ENCODE data around the gene GTF2A1L.

Gene GTF2A1L

DNA sequence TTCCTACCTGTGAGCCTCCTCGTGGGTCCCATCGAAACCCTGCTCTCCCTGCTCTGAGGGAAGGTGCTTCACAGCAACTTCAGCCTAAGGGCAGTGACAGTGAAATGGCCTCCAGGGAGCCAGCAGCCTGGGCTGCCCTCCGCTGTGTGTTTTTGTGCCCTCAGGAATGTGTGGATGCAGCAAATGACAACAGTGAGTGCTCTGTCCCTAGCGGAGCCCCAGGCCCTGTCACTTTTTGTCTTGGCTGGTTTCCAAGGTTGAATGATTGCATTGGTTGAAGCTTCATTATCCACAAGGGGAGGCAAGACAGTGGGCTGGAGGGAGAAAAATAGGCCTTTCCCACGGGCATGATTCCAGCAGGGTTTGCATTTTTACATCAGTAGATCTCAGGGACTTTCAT, 44.8 kb upstream of the GTF2A1L start:
- Histone ChIP-seq H3K27me3 (ENCODE audit: low read length) (no peaks in the 10 kb centered on the region), H3K36me3 (ENCODE audit: low read length) (no peaks in the 10 kb centered on the region), H4K20me1 (ENCODE audit: low read depth, low read length) (no peaks in the 10 kb centered on the region), H3K4me3 (ENCODE audit: insufficient read depth, low read length, poor library complexity, severe bottlenecking) (no peak overlapping the region), H3K9me3 (ENCODE audit: insufficient read depth, low read length) (no peaks in the 10 kb centered on the region), H3K27ac (ENCODE audit: low read depth, low read length) (no peak overlapping the region), H3K4me2 (ENCODE audit: low read depth, low read length, poor library complexity, severe bottlenecking) (no peak overlapping the region), H3K79me2 (ENCODE audit: insufficient read depth, low read length) (no peaks in the 10 kb centered on the region), H3F3A (ENCODE audit: insufficient read depth) (no peaks in the 10 kb centered on the region), H2AFZ (ENCODE audit: low read depth, low read length, severe bottlenecking) (no peak overlapping the region), H3K9ac (ENCODE audit: low read length) (no peak overlapping the region), H3K9me2 (replicated peaks; ENCODE audit: insufficient read depth, low read length) (no peaks in the 10 kb centered on the region)
- TF ChIP-seq EZH2phosphoT487 (conservative IDR thresholded peaks at IDR 0.05; ENCODE audit: low read length), result no peak
- TF ChIP-seq, protein P1, sequence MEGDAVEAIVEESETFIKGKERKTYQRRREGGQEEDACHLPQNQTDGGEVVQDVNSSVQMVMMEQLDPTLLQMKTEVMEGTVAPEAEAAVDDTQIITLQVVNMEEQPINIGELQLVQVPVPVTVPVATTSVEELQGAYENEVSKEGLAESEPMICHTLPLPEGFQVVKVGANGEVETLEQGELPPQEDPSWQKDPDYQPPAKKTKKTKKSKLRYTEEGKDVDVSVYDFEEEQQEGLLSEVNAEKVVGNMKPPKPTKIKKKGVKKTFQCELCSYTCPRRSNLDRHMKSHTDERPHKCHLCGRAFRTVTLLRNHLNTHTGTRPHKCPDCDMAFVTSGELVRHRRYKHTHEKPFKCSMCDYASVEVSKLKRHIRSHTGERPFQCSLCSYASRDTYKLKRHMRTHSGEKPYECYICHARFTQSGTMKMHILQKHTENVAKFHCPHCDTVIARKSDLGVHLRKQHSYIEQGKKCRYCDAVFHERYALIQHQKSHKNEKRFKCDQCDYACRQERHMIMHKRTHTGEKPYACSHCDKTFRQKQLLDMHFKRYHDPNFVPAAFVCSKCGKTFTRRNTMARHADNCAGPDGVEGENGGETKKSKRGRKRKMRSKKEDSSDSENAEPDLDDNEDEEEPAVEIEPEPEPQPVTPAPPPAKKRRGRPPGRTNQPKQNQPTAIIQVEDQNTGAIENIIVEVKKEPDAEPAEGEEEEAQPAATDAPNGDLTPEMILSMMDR (IDR thresholded peaks at IDR 0.05; ENCODE audit: insufficient read depth, low read length, poor library complexity, severe bottlenecking), result no peak

DNA sequence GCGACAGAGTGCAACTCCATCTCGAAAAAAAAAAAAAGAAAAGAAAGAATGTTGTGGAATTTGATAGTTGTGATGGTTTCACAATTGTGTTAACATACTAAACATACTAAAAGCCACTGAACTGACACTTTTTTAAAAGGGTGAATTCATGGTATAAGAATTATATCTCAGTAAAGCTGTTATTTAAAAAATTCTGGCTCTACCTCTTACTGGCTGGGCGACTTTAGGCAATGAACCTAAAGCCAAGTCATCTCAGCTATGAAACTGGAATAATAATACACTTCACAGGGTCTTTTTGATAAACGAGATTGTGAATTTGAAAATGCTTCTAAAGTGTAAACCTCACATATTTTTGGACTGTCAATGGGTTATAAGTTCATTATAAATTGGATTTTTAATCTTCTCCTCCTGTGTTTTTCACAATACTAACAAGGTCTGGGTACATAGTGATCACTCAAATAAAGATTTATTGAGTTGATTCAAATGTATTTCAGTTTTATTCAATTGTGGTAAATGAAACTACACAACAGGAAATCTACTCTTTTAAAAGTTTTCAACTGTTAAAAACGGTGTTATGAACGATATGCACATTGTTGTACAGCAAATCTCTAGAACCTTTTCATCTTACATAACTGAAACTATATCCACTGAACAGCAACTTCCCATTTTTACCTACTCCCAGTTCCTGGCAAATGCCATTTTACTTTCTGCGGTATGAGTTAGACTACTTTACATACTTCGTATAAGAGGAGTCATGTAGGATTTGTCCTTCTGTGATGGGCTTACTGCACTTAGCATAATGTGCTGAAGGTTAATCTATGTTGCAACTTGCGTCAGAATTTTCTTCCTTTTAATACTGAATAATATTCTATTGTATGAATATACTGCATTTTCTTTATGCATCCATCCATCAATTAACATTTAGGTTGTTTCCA, 43.0 kb upstream of the GTF2A1L start:
- Histone ChIP-seq H2AFZ (ENCODE audit: low read depth, low read length, severe bottlenecking) (no peak overlapping the region), H3F3A (ENCODE audit: insufficient read depth) (no peaks in the 10 kb centered on the region), H3K4me2 (ENCODE audit: low read depth, low read length, poor library complexity, severe bottlenecking) (no peak overlapping the region), H3K27me3 (ENCODE audit: low read length) (no peaks in the 10 kb centered on the region), H3K36me3 (ENCODE audit: low read length) (no peaks in the 10 kb centered on the region), H3K9me2 (replicated peaks; ENCODE audit: insufficient read depth, low read length) (no peaks in the 10 kb centered on the region), H3K9ac (ENCODE audit: low read length) (no peak overlapping the region), H3K79me2 (ENCODE audit: insufficient read depth, low read length) (no peaks in the 10 kb centered on the region), H3K4me3 (ENCODE audit: insufficient read depth, low read length, poor library complexity, severe bottlenecking) (no peak overlapping the region), H3K9me3 (ENCODE audit: insufficient read depth, low read length) (no peaks in the 10 kb centered on the region), H4K20me1 (ENCODE audit: low read depth, low read length) (no peaks in the 10 kb centered on the region), H3K27ac (ENCODE audit: low read depth, low read length) (no peak overlapping the region)
- TF ChIP-seq EZH2phosphoT487 (conservative IDR thresholded peaks at IDR 0.05; ENCODE audit: low read length), result no peak
- TF ChIP-seq, protein P1 (IDR thresholded peaks at IDR 0.05; ENCODE audit: insufficient read depth, low read length, poor library complexity, severe bottlenecking), result no peak

DNA sequence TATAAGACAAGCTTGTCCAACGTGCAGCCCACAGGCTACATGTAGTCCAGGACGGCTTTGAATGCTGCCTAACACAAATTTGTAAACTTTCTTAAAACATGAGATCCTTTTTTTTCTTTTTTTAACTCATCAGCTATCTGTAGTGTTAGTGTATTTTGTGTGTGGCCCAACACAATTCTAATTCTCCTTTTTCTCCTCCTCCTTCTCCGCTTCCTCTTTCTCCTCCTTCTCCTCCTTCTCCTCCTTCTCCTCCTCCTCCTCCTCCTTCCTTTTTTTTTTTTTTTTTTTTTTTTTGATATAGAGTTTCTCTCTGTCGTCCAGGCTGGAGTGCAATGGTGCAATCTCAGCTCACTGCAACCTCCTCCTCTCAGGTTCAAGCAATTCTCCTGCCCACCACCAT, 39.3 kb upstream of the GTF2A1L start:
- Histone ChIP-seq H3F3A (ENCODE audit: insufficient read depth) (no peaks in the 10 kb centered on the region), H3K9me3 (ENCODE audit: insufficient read depth, low read length) (no peaks in the 10 kb centered on the region), H3K36me3 (ENCODE audit: low read length) (no peaks in the 10 kb centered on the region), H2AFZ (ENCODE audit: low read depth, low read length, severe bottlenecking) (no peak overlapping the region), H3K79me2 (ENCODE audit: insufficient read depth, low read length) (no peaks in the 10 kb centered on the region), H3K4me2 (ENCODE audit: low read depth, low read length, poor library complexity, severe bottlenecking) (no peak overlapping the region), H3K27ac (ENCODE audit: low read depth, low read length) (no peak overlapping the region), H3K9me2 (replicated peaks; ENCODE audit: insufficient read depth, low read length) (no peaks in the 10 kb centered on the region), H3K9ac (ENCODE audit: low read length) (no peak overlapping the region), H4K20me1 (ENCODE audit: low read depth, low read length) (no peaks in the 10 kb centered on the region), H3K27me3 (ENCODE audit: low read length) (no peaks in the 10 kb centered on the region), H3K4me3 (ENCODE audit: insufficient read depth, low read length, poor library complexity, severe bottlenecking) (no peak overlapping the region)
- no peak for TF ChIP-seq EZH2phosphoT487 (conservative IDR thresholded peaks at IDR 0.05; ENCODE audit: low read length)
- TF ChIP-seq, protein P1 (IDR thresholded peaks at IDR 0.05; ENCODE audit: insufficient read depth, low read length, poor library complexity, severe bottlenecking), result no peak

Data from SU-DHL-6 (cell line).